Ovary (tissue), 9 donors: ENCODE results near the gene DUSP22. TPM values are rescaled to one million over a fixed set of nuclear protein-coding genes. Genes with fewer than 3 reads are reported as not detected.

Experiments
- DNase-seq, 5 donors: peaks; one replicate each; pipeline ENCODE4 v3.0.0-alpha.2; 2019 to 2020
- H3K27ac ChIP-seq, 2 donors: fragments of 200-600 bp; one replicate each; pipeline versions ENCODE4 v1.5.1 to v1.8.0; 2019 to 2022
- H3K27me3 ChIP-seq: fragments of 200-600 bp; one replicate; pipeline ENCODE4 v1.8.0; 2022
- H3K36me3 ChIP-seq: fragments of 200-600 bp; sonication (generic); one replicate; pipeline ENCODE4 v1.5.1; 2019
- H3K4me1 ChIP-seq: one replicate; pipeline ENCODE4 v1.8.1; 2013; ENCODE audit warnings: mild to moderate bottlenecking, moderate library complexity; ENCODE audit not compliant: insufficient read depth
- H3K4me3 ChIP-seq: fragments of 200-600 bp; sonication (generic); one replicate; pipeline ENCODE4 v1.5.1; 2017
- H3K9me3 ChIP-seq, 2 donors: fragments of 200-600 bp in 1 of 2; sonication (generic) in 1 of 2; one replicate each; pipeline versions ENCODE4 v1.5.1 to v1.8.1; 2013 to 2019; ENCODE audit warnings: mild to moderate bottlenecking in 1 of 2, moderate library complexity in 1 of 2
- CTCF ChIP-seq, 3 donors: fragments of 450-650 bp in 2 of 3; fragments of 200-600 bp in 1 of 3; IDR thresholded peaks; one replicate each; pipeline versions ENCODE4 v1.5.1 to v1.8.0; 2016 to 2022; ENCODE audit warnings: antibody characterized with exemption in 3 of 3, mild to moderate bottlenecking in 1 of 3
- EP300 ChIP-seq: sonication (generic); formaldehyde crosslinking; IDR thresholded peaks from one replicate; pipeline ENCODE4 v1.6.1; 2017; ENCODE audit warnings: antibody characterized with exemption
- POLR2A ChIP-seq: fragments of 450-650 bp; IDR thresholded peaks from one replicate; pipeline ENCODE4 v1.6.1; 2017; ENCODE audit warnings: antibody characterized with exemption, mild to moderate bottlenecking, moderate library complexity
- WGBS, 3 donors: extraction: QIAGEN DNeasy Blood & Tissue Kit in 1 of 3; methylation state at CpG; one replicate each; pipeline versions ENCODE4 v1.1.5 to v1.1.7; 2013 to 2017; 5-methylcytosine and 5-hydroxymethylcytosine counted together
- intact Hi-C, 4 donors: fragments of 100-400 bp; cut with DNase I; formaldehyde crosslinking; loops; one replicate each; pipeline versions ENCODE4 v1.11.0 to v1.15.1; 2022 to 2023
- polyA plus RNA-seq, 2 donors: library from polyadenylated mRNA; stranded (reverse); fragments of 200-250 nt in 1 of 2; fragments of 350-450 nt in 1 of 2; fragmentation: Illumina TruSeq in 1 of 2; extraction: RNeasy Lipid Tissue Mini Kit (QIAGEN cat#74804) in 1 of 2; gene quantifications; one replicate each; pipeline ENCODE4 v1.2.3, GENCODE V29; 2013 to 2014
- total RNA-seq, 7 donors: library from RNA; depleted of rRNA in 2 of 7; stranded (reverse); fragments of >200 nt in 2 of 7; fragmentation: NEBNext Ultra II Directional in 3 of 7; extraction: Animal tissue kit (Norgen Biotek cat#: 25700) in 3 of 7; gene quantifications; one replicate each; pipeline versions ENCODE4 v1.1.0 to v1.2.4, GENCODE V29; 2016 to 2023
- donor health status: DM: no; HTN: no; CAD: no; lungs with moderate emphysema.
- donor health status: DM: no; HTN: no; CAD: no.
- donor health status: Bipolar disorder and iron deficiency.
- donor health status: DM: yes; HTN: yes; CAD: no.
- donor health status: DM: no; HTN: no; CAD: no.
- donor health status: DM: yes; HTN: yes; CAD: no.

Gene DUSP22
- total and polyA plus RNA-seq, 9 donors = 24.7 to 35.0 (median 29.3) TPM

- Histone ChIP-seq H3K4me3 (no peak overlapping the region), H3K9me3 (no peaks in the 10 kb centered on the region), H3K27me3 (no peaks in the 10 kb centered on the region), H3K36me3 (no peaks in the 10 kb centered on the region), H3K27ac (no peak overlapping the region), H3K4me1 (peaks cover 2% of the 10 kb centered on the region)
- 84 to 88% (median 88%) methylated on average over 18 of the region's 18 CpGs for WGBS, 3 donors
- TF ChIP-seq POLR2A = no peak
- TF ChIP-seq EP300 = no peak
- no peak for TF ChIP-seq CTCF (IDR thresholded peaks at IDR 0.05)
- no peak for DNase-seq
- intact Hi-C loops = no loop called here
Observed at GRCh38 chr6:386688-387266, 94.5 kb downstream of the DUSP22 start.

- H3K27me3 ChIP-seq = no peaks in the 10 kb centered on the region
- no peak for DNase-seq
- intact Hi-C loops = no loop called here
- H3K9me3 ChIP-seq = no peaks in the 10 kb centered on the region
- no peak overlapping the region for H3K27ac ChIP-seq
- no peak overlapping the region for H3K4me3 ChIP-seq
- peaks cover 4% of the 10 kb centered on the region for H3K4me1 ChIP-seq
- TF ChIP-seq CTCF (IDR thresholded peaks at IDR 0.05) (no peak), EP300 (no peak), POLR2A (no peak)
- WGBS, 3 donors = 60 to 65% (median 63%) methylated on average over 11 of the region's 11 CpGs
- H3K36me3 ChIP-seq = no peaks in the 10 kb centered on the region
Observed at GRCh38 chr6:387293-387741, 95.0 kb downstream of the DUSP22 start.

- H3K4me1 ChIP-seq = peaks cover 8% of the 10 kb centered on the region
- 52 to 59% (median 55%) methylated on average over 10 of the region's 10 CpGs for WGBS, 3 donors
- TF ChIP-seq CTCF (IDR thresholded peaks at IDR 0.05) = no peak
- TF ChIP-seq POLR2A = no peak
- TF ChIP-seq EP300 = no peak
- H3K4me3 ChIP-seq = no peak overlapping the region
- H3K36me3 ChIP-seq = no peaks in the 10 kb centered on the region
- no peak overlapping the region for H3K27ac ChIP-seq
- no peak for DNase-seq
- intact Hi-C loops = no loop called here
- no peaks in the 10 kb centered on the region for H3K9me3 ChIP-seq
- H3K27me3 ChIP-seq = no peaks in the 10 kb centered on the region
Observed at GRCh38 chr6:388202-388903, 96.1 kb downstream of the DUSP22 start.

GRCh38 chr6:389143-389542 lies 96.9 kb downstream of the DUSP22 start:
- H3K4me1 ChIP-seq = peaks cover 8% of the 10 kb centered on the region
- intact Hi-C loops = no loop called here
- no peak overlapping the region for H3K4me3 ChIP-seq
- H3K27me3 ChIP-seq = no peaks in the 10 kb centered on the region
- H3K27ac ChIP-seq = no peak overlapping the region
- no peaks in the 10 kb centered on the region for H3K9me3 ChIP-seq
- no peaks in the 10 kb centered on the region for H3K36me3 ChIP-seq
- DNase-seq = no peak
- TF ChIP-seq CTCF (IDR thresholded peaks at IDR 0.05) (no peak), EP300 (no peak), POLR2A (no peak)
- WGBS, 3 donors = 74 to 84% (median 82%) methylated on average over 7 of the region's 7 CpGs
